ENCODE data around the gene CTTNBP2NL.
"Not testable (repeated sequence)": the region's sequence is repeated elsewhere in the genome, so short reads cannot be mapped to it uniquely, and the experiment has no call there.

Gene CTTNBP2NL

GRCh38 chr1:112386731-112387346 is 9.2 kb upstream of the CTTNBP2NL start:
- DNase-seq, result no peak

- DNase-seq, result no peak
These were observed 8.2 kb upstream of the CTTNBP2NL start for GRCh38 chr1:112387807-112388206.

- DNase-seq, result peak in 1 of 2 experiments; percentile 17
These were observed 7.6 kb upstream of the CTTNBP2NL start for GRCh38 chr1:112388436-112388835.

- no peak for DNase-seq
These were observed 6.3 kb upstream of the CTTNBP2NL start for GRCh38 chr1:112389689-112390088.

DNA sequence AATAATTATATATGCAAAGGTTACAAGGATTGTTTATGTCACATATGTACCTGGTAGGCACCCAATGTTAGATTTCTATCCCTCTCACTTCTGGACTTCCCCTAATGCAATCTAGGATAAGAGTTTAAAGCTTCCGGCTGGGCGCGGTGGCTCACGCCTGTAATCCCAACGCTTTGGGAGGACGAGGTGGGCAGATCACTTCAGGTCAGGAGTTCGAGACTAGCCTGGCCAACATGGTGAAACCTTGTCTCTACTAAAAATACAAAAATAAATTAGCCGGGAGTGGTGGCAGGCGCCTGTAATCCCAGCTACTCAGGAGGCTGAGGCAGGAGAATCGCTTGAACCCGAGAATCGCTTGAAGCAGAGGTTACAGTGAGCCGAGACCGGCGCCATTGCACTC is 5.7 kb upstream of the CTTNBP2NL start:
- DNase-seq, result not testable (repeated sequence)

DNA sequence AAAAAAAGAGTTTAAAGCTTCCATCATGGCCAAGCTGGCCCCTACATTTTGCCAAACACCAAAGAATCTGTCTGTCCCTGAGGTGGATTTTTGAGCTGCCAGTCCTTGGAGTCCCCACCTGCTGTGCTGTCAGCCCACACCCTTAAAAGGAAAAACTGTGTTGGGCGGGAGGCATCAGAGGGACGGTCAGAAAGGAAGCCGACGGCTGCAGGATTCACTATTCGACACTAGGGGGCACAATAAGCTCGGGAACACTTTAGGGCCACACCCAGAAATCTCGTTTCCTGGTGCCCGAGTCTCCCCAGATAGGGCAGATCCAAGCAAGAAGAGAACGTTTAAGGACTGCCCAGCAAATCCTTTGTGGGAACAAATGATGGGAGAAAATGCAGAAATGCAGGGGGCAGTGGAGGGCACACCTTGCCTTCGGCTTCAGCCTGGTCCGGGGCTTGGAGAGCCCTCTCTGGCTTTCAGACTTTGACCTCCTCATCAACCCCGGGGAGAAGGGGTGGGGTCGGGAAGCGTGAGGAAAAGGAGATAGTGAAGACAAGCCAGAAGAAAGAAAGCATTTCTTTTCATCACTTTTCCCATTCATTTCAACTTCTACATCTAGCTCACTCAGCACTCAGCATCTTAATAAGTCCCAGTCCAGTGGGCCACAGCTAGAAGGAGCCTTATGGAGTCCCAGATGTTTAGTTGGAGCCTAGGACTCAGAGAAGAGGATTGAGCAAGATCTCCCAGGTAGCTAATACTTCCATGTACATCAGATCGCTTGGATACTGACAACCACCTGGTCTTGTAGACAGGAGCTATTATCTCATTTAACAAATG is 5.0 kb upstream of the CTTNBP2NL start:
- DNase-seq, result peak; percentile 91 to 92

- no peak for DNase-seq
These were observed 4.4 kb upstream of the CTTNBP2NL start for GRCh38 chr1:112391603-112391940.

DNA sequence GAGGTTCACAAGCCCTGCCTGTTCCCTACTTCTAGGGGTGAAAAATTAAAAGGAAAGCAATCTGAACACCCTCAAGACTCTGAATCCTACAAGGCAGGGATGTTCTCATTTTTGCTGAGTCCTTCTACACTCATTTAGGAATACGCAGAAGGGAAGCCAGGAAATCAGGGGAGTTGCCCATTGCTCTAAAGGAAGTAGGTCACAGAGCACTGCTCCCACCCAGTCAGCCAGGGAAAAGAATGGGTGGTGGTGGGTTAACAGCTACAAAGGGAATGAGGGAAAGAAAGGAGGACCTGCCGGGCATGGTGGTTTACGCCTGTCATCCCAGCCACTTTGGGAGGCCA is 2.4 kb upstream of the CTTNBP2NL start:
- DNase-seq, result no peak

DNA sequence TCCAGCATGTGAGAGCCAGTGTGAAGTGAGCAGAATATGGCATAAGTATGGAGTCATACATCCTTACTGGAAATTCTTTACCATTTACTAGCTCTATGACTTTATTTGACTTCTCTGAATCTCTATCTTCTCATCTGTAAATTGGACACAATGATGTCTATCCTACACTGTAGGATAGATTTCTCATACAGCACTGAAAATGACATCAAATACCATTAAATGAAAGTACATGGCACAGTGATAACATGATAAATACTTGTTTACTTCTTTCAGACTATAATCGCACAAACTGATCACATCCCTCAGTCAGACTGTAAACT is 1.3 kb upstream of the CTTNBP2NL start:
- DNase-seq, result no peak

DNA sequence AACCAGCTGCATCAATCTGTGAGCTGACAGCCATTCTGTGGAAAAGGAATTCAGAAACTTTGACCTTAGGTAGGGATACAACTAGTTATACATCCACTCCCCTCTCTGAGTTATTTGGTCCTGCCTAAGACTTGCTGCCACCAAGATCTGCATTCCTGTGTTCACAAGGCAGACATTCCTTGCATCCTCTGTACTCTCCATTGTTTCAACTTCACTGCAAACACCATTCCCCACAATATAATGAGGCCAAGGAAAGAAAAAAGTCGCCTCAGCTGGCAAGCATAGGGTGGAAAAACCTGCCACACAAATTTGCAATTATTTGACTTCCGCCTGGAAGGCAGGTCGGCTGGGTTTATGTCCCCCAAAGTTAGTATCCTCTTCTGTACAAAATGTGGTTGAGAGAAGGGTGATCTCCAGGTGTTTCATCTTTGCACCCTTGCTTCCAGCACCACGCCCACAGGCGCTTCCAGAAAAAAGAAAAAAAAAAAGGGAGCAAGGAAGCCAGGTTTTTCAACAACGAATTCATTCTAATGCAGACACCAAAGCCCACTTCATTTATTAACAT is 676 bp upstream of the CTTNBP2NL start:
- DNase-seq, result no peak

DNA sequence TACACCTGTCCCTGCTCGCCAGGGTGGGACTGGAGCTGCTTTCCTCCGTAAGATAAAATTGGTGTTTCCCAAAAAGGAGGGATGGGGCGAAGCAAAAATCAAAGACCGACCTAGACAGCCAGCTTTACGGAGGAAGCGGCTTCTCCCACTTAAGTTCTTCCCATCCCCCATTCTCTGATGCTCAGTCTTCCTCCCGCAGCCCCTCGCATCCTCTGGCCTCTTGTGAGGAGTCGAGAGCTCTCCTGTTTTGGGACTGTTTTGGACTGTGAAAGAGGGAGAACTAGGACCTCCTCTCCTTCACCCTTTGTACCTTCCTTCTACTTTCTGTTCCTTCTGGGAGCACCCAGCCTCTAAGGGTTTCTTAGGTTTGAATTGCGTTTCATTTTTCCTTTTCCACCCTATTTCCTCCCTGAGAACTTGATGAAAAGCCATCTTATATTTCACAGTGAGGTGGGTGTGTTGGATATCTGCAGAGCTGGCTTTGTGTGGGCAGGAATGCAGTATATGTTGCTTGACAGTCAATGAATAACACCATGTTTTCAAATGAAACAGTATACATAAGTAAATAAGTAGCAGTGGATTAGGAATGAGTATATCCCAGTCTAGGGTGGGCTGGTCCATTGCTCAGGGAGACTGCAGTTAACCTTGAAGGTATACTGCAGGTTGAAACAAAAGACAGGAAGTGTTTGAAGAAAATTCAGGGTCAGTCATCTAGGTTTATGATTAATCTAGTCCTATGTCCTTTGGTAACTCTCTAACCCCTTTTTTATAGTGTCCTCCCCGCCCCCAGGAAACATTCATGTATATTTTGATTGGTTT is 848 bp downstream of the CTTNBP2NL start:
- peak in 1 of 2 experiments; percentile 10 for DNase-seq

DNA sequence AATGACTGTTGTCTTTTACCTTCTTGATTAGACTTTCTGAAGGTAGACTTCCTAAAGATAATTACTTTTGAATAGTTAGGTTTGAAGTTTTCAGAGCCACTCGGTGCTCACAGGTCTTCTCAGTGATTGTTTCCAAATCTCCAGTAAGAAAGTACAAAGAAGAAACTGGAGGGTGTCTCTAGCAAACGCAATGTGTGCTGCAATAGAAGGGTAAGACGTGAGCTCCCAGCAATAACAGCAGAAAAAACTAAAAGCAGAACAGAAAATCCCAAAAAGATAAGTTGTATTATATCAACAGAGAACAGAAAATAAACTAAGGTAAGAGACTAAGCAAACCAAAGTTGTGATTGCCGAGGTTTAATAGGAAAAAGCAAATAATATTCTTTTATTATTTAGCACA is 1.8 kb downstream of the CTTNBP2NL start:
- no peak for DNase-seq

DNA sequence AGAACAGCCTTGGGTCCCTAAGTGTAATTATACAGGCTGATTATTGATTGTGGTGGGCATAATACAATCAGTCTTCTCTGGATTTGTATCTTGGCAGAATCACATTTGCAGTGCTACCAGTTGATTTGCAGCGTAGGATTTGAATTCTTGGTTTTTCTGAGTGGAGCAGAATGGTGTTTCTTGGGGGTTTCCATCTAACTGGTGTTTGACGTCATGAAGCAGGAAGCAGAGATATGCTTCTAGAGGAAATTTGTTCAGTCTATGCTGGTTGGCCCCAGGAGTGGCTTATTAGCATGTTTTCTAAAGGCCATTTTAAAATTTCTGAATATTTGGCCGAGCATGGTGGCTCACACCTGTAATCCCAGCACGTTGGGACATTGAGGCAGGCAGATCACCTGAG is 3.4 kb downstream of the CTTNBP2NL start:
- DNase-seq, result no peak

DNA sequence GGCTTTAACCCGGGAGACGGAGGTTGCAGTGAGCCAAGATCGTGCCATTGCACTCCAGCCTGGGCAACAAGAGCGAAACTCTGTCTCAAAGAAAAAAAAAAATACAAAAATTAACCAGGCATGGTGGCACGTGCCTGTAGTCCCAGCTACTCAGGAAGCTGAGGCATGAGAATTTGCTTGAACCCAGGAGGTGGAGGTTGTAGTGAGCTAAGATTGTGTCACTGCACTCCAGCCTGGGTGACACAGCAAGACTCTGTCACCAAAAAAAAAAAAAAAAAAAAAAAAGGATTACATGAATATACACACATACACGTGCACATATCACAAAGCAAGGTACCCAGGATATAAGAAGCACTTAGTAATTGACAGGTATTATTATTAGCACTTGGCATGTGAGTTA is 4.7 kb downstream of the CTTNBP2NL start:
- DNase-seq, result not testable (repeated sequence)

GRCh38 chr1:112402682-112403643 is 6.9 kb downstream of the CTTNBP2NL start:
- DNase-seq, result no peak

DNA sequence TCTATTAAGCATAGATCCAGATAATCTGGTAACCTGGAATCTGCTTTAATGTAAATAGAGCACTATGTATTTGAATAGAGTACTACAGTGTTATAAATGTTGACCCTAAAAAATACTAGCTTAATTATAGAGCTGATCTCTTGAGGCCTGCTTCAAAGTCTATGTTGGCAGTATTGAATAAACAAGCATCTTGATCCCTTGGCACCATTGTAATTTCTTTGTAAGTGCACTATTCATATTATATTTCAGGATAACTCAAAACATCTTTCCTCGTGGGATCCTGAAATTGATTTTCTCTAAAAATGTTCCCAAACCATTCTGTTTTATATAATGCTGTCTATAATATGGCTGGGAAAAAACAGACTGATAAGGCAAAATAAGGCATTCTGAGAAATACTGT is 10.8 kb downstream of the CTTNBP2NL start:
- no peak for DNase-seq

DNA sequence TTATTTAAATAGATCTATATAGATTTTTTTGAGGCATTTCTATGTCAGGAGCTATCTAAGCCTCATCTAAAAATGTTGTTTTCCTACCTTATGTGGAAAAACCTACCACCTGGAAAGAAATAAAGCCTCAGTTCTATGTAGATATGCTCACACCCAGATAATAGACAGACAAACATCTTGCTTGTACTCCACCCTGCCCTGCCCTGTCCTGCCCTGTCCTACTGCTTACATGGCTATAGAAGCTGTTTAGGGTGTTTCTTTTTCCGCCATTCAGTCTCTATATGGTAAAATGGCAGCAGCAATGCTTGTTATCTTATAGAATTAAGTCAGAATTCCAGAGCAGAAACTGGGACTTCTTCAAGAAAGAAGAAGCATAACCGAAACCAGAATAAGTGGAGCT is 13.4 kb downstream of the CTTNBP2NL start:
- no peak for DNase-seq

DNA sequence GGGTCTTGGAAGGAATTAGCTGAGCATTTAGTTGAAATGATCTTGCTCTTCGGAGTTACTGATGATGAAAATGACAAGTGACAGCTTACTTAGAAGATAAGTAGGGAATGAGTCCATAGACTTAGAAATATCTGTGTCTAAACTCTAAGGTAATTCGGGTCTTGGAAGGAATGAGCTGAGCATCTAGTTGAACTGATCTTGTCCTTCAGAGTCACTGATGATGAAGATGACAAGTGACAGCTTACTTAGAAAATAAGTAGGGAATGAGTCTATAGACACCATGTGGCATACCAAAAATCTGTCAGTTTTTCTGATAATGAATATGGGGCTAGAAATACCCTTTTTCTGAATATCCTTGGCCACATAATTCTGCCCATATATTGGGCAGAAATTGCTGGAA is 14.7 kb downstream of the CTTNBP2NL start:
- DNase-seq, result no peak

DNA sequence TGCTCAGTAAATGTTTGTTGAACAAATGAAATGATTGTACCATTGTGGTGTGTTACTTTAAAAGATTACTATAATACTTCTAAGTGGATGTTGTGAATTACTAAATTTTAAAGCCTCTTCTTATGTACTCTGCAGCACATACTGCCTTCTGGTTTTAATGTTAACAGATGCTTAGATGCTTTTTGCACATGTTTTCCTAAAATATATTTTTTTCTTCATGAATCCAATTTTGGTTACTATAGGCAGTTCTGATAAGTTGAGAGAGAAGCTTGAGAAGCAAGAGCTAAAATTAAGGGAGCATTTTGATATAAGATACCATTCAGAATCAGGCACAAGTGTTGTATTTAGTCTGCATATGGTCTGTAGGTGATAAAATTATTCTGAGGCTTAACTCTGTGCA is 21.3 kb downstream of the CTTNBP2NL start:
- no peak for DNase-seq

DNA sequence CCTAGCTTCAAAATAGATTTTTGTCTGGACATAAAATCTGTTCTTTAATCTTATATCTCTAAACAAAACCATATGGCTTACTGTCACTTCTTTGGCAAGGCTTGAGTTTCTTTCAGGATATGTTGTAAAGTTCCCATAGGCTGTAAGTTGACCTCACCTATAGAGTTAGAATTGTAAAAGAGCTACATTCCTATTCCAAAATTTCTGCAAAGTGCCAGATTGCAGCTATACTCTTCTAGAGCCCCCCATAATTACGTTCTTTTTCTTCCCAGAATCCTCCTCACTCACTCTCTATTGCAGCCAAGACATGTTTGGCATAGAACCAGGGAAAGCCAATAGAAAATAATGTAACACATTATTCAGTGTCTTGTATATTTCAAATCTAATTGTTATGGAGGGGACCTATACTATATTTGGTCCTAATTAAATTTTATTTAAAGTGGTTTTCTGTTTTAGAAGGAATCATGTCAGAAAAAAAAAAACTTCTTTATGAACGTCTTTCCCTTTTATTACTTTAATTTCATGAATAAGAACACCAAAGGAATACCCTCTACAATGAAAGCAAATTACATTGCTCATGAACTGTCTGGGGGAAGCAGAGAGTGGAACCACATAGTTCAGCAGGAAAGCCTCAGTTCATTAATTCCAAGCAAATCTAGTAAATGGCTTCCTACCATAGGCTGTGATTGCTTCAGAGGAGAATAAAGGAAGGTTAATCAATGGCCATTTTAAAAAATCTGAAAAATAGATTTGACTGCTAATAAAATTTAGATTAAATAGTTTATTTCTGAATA is 22.3 kb downstream of the CTTNBP2NL start:
- DNase-seq, result no peak

DNA sequence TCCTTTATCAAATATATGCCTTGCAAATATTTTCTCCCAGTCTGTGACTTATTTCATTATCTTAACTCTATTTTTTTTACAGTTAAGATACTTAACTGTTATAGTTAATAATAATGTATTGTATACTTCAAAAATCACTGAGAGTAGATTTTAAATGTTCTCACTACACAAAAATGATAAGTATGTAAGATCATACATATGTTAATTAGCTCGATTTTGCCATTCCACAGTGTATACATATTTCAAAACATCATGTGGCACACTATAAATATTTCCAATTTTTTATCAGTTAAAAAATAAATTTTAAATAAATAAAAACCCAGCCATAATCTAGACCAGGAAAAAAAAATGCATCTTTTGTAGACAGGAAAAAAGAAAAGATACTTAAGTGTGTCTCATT is 27.2 kb downstream of the CTTNBP2NL start:
- DNase-seq, result no peak

GRCh38 chr1:112423666-112424065 is 27.7 kb downstream of the CTTNBP2NL start:
- DNase-seq, result not testable (repeated sequence)
